ENCODE data around the gene BAIAP2L1. TPM values are rescaled to one million over a fixed set of nuclear protein-coding genes. Genes with fewer than 3 reads are reported as not detected.
A peak's percentile ranks its signal among the peaks of the same experiment; 100 is the strongest.

The BAIAP2L1 gene
- total RNA-seq, 1 donor from 2014 or later: 1.4 TPM

- DNase-seq: no peak
These were observed 109.2 kb downstream of the BAIAP2L1 start for GRCh38 chr7:98291717-98292116.

GRCh38 chr7:98289333-98289875, 111.5 kb downstream of the BAIAP2L1 start:
- DNase-seq: no peak

- DNase-seq: no peak
These were observed 112.6 kb downstream of the BAIAP2L1 start for GRCh38 chr7:98288064-98288823.

- DNase-seq: no peak
These were observed 113.4 kb downstream of the BAIAP2L1 start for GRCh38 chr7:98287486-98287959.

GRCh38 chr7:98286701-98287485, 114.0 kb downstream of the BAIAP2L1 start:
- no peak for DNase-seq

GRCh38 chr7:98286093-98286539, 114.8 kb downstream of the BAIAP2L1 start:
- DNase-seq: no peak

- DNase-seq: no peak
These were observed 115.5 kb downstream of the BAIAP2L1 start for GRCh38 chr7:98285157-98286092.

GRCh38 chr7:98284335-98285036, 116.4 kb downstream of the BAIAP2L1 start:
- DNase-seq: peak; percentile 90

- no peak for DNase-seq
These were observed 117.0 kb downstream of the BAIAP2L1 start for GRCh38 chr7:98283887-98284222.

GRCh38 chr7:98283127-98283886, 117.6 kb downstream of the BAIAP2L1 start:
- peak; percentile 71 for DNase-seq

- peak; percentile 39 for DNase-seq
These were observed 118.2 kb downstream of the BAIAP2L1 start for GRCh38 chr7:98282703-98283102.

- DNase-seq: peak; percentile 24
These were observed 118.9 kb downstream of the BAIAP2L1 start for GRCh38 chr7:98281757-98282606.

GRCh38 chr7:98280791-98281756, 119.8 kb downstream of the BAIAP2L1 start, which contains the start of gene BRI3:
Gene BRI3 (plus strand): TSS chr7:98281686. CDS start chr7:98281796, 110 bp downstream.
- peak; percentile 92 for DNase-seq

GRCh38 chr7:98280296-98280695, 120.6 kb downstream of the BAIAP2L1 start:
- DNase-seq: no peak

GRCh38 chr7:98278936-98279335, 122.0 kb downstream of the BAIAP2L1 start:
- DNase-seq: no peak

- DNase-seq: no peak
These were observed 122.5 kb downstream of the BAIAP2L1 start for GRCh38 chr7:98278408-98278807.

GRCh38 chr7:98276241-98276761, 124.6 kb downstream of the BAIAP2L1 start:
- no peak for DNase-seq

- DNase-seq: no peak
These were observed 133.6 kb downstream of the BAIAP2L1 start for GRCh38 chr7:98267303-98267702.

Measured in dermis blood vessel endothelial cell (primary cell).